RWPE1 (cell line): ENCODE results near the gene SHISAL2A.
A peak's percentile ranks its signal among the peaks of the same experiment; 100 is the strongest.

Experiments
- CTCF ChIA-PET: fragments of 350-600 bp; sonication (Branson Sonifier 250); formaldehyde crosslinking; extraction: SDS; loops from one replicate; lab custom pipeline; 2021; lab: Yijun Ruan, JAX
- POLR2A ChIA-PET: fragments of 400-600 bp; formaldehyde crosslinking; extraction: SDS; loops from one replicate; lab custom pipeline; 2020; ENCODE audit warnings: antibody characterized with exemption; ENCODE audit not compliant: low non-redundant PET; lab: Yijun Ruan, JAX
- DNase-seq: peaks from one replicate; pipeline ENCODE4 v3.0.0; 2012; ENCODE audit warnings: low spot score
- H3K27ac ChIP-seq: fragments of 450-650 bp; 2 replicates; pipeline ENCODE4 v1.5.1; 2017
- CTCF ChIP-seq: fragments of 450-650 bp; conservative IDR thresholded peaks from 2 replicates; pipeline ENCODE4 v1.5.1; 2017; ENCODE audit warnings: low read depth, mild to moderate bottlenecking

Gene SHISAL2A

GRCh38 chr1:52667984-52668383 lies 35.0 kb downstream of the SHISAL2A start:
- H3K27ac ChIP-seq: peak overlapping the region; percentile 72; the same call in 1 of the 2 replicates
- ChIA-PET POLR2A (interaction anchor here (0.7 kb wide), 1 partner anchor 40 kb away, joined by 3 read pairs; no protein-coding TSS in a partner anchor), CTCF (interaction anchor here (1.7 kb wide), 1 partner anchor 18 kb away, joined by 4 read pairs; no protein-coding TSS in a partner anchor)
- TF ChIP-seq CTCF: no peak
- no peak for DNase-seq

- POLR2A ChIA-PET: interaction anchor here (0.7 kb wide), 1 partner anchor 41 kb away, joined by 3 read pairs; no protein-coding TSS in a partner anchor
- TF ChIP-seq CTCF: no peak
- CTCF ChIA-PET: interaction anchor here (1.7 kb wide), 1 partner anchor 17 kb away, joined by 4 read pairs; no protein-coding TSS in a partner anchor
- peak; percentile 71 for DNase-seq
- H3K27ac ChIP-seq: peak overlapping the region; percentile 72
Observed at GRCh38 chr1:52668711-52669110, 35.7 kb downstream of the SHISAL2A start.

DNA sequence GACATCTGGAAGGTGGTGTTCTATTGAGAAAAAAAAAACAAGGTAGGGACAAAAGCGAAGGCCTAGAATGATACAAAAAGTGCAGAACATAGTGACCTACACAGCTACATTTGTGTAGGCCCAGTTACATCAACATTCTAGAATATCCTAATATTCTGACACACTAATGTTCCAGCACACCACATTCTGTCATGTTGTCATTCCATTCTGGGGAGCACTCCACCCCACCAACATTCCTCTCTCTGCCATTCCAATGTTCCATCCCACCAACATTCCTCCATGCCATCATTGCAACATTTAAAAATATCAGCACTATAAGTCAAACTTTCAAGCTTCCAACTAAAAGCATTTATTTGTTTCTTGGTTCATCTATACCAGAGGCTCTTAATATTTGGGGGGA lies 36.7 kb downstream of the SHISAL2A start:
- CTCF ChIA-PET: no interaction called here
- no peak for DNase-seq

GRCh38 chr1:52670604-52671003 lies 37.6 kb downstream of the SHISAL2A start:
- H3K27ac ChIP-seq: no peak overlapping the region; the same call in 1 of the 2 replicates
- POLR2A ChIA-PET: no interaction called here
- CTCF ChIA-PET: no interaction called here

More for the DNA sequence above, 36.7 kb downstream of the SHISAL2A start:
- H3K27ac ChIP-seq: peak overlapping the region; percentile 72; the same call in 1 of the 2 replicates
- no peak for TF ChIP-seq CTCF
- POLR2A ChIA-PET: no interaction called here

DNA sequence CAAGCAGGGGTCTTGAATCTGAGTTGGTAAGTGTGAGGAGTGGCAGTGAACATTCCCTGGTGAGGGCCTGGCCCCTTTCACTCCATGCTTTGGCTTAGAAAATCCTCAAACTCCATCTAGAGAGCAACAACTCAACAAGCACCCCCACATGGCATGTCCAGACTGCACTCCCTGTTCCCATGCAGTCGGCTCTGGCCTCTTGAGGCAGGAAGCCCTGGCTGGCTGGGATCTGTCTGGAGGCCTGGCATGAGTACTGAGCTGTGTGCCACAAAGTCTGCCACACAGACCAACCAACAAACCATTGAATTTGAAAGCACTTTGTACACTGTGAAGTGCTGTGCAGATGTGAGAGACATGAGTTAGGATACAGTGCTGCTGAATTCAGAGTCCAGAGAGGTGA lies 40.0 kb downstream of the SHISAL2A start:
- POLR2A ChIA-PET: no interaction called here
- DNase-seq: no peak
- TF ChIP-seq CTCF: no peak
- CTCF ChIA-PET: interaction anchor here (1.1 kb wide), 1 partner anchor 15 kb away, joined by 4 read pairs; no protein-coding TSS in a partner anchor
- peak overlapping the region; percentile 70 for H3K27ac ChIP-seq

More at GRCh38 chr1:52670604-52671003, 37.6 kb downstream of the SHISAL2A start:
- no peak for TF ChIP-seq CTCF
- no peak for DNase-seq

GRCh38 chr1:52673513-52673912 lies 40.5 kb downstream of the SHISAL2A start:
- H3K27ac ChIP-seq: no peak overlapping the region
- CTCF ChIA-PET: no interaction called here
- no peak for TF ChIP-seq CTCF
- DNase-seq: no peak
- POLR2A ChIA-PET: no interaction called here
